Panc1 (cell line): ENCODE data around the gene CCDC102A. TPM values are rescaled to one million over a fixed set of nuclear protein-coding genes. Genes with fewer than 3 reads are reported as not detected.

Experiments used
- ATAC-seq: fragments of 200-7000 bp; cut with Tn5 transposase; 2 replicates; pipeline ENCODE4 v1.9.1; 2020; ENCODE audit warnings: mild to moderate bottlenecking, moderate library complexity
- BruUV-seq: library from RNA; stranded (reverse); fragments of 400-500 nt; replicated peaks from 2 replicates; lab custom pipeline; 2021; lab: Mats Ljungman, UMichigan
- CTCF ChIA-PET: fragments of 300-600 bp; sonication (Branson Sonifier 250); formaldehyde crosslinking; loops from one replicate; lab custom pipeline; 2022; ENCODE audit warnings: antibody characterized with exemption; lab: Charles Lee
- POLR2A ChIA-PET: fragments of 300-600 bp; sonication (Branson Sonifier 250); formaldehyde crosslinking; loops from one replicate; lab custom pipeline; 2022; ENCODE audit warnings: antibody characterized with exemption; lab: Charles Lee
- DNase-seq: peaks from one replicate; pipeline ENCODE4 v3.0.0-alpha.2; 2010; ENCODE audit warnings: low read depth, low spot score
- H3K27ac ChIP-seq: 2 replicates; pipeline ENCODE4 v1.5.1; 2011; ENCODE audit warnings: mild to moderate bottlenecking, low read length, inconsistent platforms
- H3K27me3 ChIP-seq: fragments of 200-500 bp; sonication (Bioruptor generic); 2 replicates; pipeline ENCODE4 v1.6.0; 2014; ENCODE audit warnings: low read length, inconsistent platforms; ENCODE audit not compliant: control insufficient read depth, insufficient read depth
- H3K36me3 ChIP-seq: fragments of 200-500 bp; sonication (Bioruptor generic); 2 replicates; pipeline ENCODE4 v1.5.1; 2014; ENCODE audit warnings: inconsistent platforms, mild to moderate bottlenecking, low read length, moderate library complexity; ENCODE audit not compliant: control insufficient read depth, insufficient read depth
- H3K4me1 ChIP-seq: 2 replicates; pipeline ENCODE4 v1.5.1; 2011; ENCODE audit warnings: inconsistent platforms, mild to moderate bottlenecking, low read length, moderate library complexity; ENCODE audit not compliant: control insufficient read depth, insufficient read depth
- H3K4me3 ChIP-seq, 2 experiments: 2 replicates each; pipeline ENCODE4 v1.5.1; 2011 to 2012; ENCODE audit warnings: low read depth in 2 of 2, low read length in 2 of 2, mild to moderate bottlenecking in 2 of 2, inconsistent platforms in 1 of 2, moderate library complexity in 1 of 2
- H3K9me3 ChIP-seq: fragments of 200-500 bp; sonication (Bioruptor generic); 2 replicates; pipeline ENCODE4 v1.5.1; 2014; ENCODE audit warnings: low read depth, mild to moderate bottlenecking, inconsistent platforms, low read length, moderate library complexity; ENCODE audit not compliant: control insufficient read depth, insufficient read depth
- POLR2AphosphoS5 ChIP-seq: IDR thresholded peaks from 2 replicates; pipeline ENCODE4 v1.6.1; 2012; ENCODE audit warnings: mild to moderate bottlenecking, low read depth, low read length, moderate library complexity
- SIN3A ChIP-seq: IDR thresholded peaks from 2 replicates; pipeline ENCODE4 v1.6.1; 2012; ENCODE audit warnings: low read depth, mild to moderate bottlenecking, low read length, moderate library complexity, borderline replicate concordance; ENCODE audit not compliant: insufficient read depth
- TCF7L2 ChIP-seq: IDR thresholded peaks from 2 replicates; pipeline ENCODE4 v1.6.1; 2011; ENCODE audit warnings: mild to moderate bottlenecking, low read depth, low read length, inconsistent platforms
- in situ Hi-C: cut with HindIII; loops from 2 replicates; pipeline ENCODE4 v1.10.0; 2016; ENCODE audit warnings: low sequenced_read_pairs, low pct_unique_long_range_greater_than_20kb
- intact Hi-C: fragments of 100-400 bp; cut with micrococcal nuclease; formaldehyde crosslinking; loops from one replicate; pipeline ENCODE4 v1.10.0; 2022; ENCODE audit not compliant: unreplicated experiment
- total RNA-seq: library from RNA; stranded (reverse); gene quantifications from one replicate; pipeline ENCODE4 v1.2.1, GENCODE V29; 2021; ENCODE audit not compliant: unreplicated experiment
- TF ChIP-seq, protein P1 (sequence below), 2 experiments: IDR thresholded peaks; 2 replicates each; pipeline ENCODE4 v1.6.1; 2011 to 2012; ENCODE audit warnings: low read depth in 2 of 2, control low read depth in 1 of 2, low read length in 1 of 2, mild to moderate bottlenecking in 1 of 2, moderate library complexity in 1 of 2; ENCODE audit not compliant: insufficient read depth in 1 of 2
- TF ChIP-seq, protein P2 (sequence below): fragments of 450-650 bp; IDR thresholded peaks from 2 replicates; pipeline ENCODE4 v1.5.1; 2017; ENCODE audit warnings: mild to moderate bottlenecking

Gene CCDC102A
- total RNA-seq, 1 experiment from 2014 or later: 12.9 TPM

DNA sequence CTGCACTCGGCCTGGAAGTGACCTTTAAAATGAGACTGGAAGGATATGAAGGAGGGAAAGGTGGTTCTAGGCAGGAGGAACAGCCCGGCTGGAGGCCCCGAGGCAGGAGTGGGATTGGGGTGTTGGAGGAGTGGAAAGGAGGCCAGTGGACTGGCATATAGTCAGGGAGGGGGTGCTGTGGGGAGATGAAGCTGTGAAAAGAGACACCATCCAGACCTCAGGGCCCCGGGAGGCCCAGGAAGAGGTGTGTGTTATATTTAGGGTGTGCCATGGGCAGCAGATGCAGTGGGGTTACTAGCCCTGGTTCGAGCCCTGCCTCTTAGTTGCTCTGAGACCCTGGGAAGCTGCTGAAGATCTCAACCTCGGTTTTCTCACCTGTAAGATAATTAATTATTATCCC, 31.2 kb downstream of the CCDC102A start:
- H3K27ac ChIP-seq: no peak overlapping the region
- no peaks in the 10 kb centered on the region for H3K27me3 ChIP-seq
- POLR2A ChIA-PET: no interaction called here
- TF ChIP-seq POLR2AphosphoS5: no peak
- TF ChIP-seq TCF7L2: no peak
- TF ChIP-seq, protein P1, sequence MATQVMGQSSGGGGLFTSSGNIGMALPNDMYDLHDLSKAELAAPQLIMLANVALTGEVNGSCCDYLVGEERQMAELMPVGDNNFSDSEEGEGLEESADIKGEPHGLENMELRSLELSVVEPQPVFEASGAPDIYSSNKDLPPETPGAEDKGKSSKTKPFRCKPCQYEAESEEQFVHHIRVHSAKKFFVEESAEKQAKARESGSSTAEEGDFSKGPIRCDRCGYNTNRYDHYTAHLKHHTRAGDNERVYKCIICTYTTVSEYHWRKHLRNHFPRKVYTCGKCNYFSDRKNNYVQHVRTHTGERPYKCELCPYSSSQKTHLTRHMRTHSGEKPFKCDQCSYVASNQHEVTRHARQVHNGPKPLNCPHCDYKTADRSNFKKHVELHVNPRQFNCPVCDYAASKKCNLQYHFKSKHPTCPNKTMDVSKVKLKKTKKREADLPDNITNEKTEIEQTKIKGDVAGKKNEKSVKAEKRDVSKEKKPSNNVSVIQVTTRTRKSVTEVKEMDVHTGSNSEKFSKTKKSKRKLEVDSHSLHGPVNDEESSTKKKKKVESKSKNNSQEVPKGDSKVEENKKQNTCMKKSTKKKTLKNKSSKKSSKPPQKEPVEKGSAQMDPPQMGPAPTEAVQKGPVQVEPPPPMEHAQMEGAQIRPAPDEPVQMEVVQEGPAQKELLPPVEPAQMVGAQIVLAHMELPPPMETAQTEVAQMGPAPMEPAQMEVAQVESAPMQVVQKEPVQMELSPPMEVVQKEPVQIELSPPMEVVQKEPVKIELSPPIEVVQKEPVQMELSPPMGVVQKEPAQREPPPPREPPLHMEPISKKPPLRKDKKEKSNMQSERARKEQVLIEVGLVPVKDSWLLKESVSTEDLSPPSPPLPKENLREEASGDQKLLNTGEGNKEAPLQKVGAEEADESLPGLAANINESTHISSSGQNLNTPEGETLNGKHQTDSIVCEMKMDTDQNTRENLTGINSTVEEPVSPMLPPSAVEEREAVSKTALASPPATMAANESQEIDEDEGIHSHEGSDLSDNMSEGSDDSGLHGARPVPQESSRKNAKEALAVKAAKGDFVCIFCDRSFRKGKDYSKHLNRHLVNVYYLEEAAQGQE (IDR thresholded peaks at IDR 0.05; ENCODE audit: insufficient read depth in 1 of 2, low read depth in 2 of 2, low read length in 1 of 2): no peak
- TF ChIP-seq SIN3A: no peak
- TF ChIP-seq, protein P2, sequence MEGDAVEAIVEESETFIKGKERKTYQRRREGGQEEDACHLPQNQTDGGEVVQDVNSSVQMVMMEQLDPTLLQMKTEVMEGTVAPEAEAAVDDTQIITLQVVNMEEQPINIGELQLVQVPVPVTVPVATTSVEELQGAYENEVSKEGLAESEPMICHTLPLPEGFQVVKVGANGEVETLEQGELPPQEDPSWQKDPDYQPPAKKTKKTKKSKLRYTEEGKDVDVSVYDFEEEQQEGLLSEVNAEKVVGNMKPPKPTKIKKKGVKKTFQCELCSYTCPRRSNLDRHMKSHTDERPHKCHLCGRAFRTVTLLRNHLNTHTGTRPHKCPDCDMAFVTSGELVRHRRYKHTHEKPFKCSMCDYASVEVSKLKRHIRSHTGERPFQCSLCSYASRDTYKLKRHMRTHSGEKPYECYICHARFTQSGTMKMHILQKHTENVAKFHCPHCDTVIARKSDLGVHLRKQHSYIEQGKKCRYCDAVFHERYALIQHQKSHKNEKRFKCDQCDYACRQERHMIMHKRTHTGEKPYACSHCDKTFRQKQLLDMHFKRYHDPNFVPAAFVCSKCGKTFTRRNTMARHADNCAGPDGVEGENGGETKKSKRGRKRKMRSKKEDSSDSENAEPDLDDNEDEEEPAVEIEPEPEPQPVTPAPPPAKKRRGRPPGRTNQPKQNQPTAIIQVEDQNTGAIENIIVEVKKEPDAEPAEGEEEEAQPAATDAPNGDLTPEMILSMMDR: no peak
- no peak overlapping the region for H3K4me3 ChIP-seq
- no peaks in the 10 kb centered on the region for H3K36me3 ChIP-seq
- in situ Hi-C loops: no loop called here
- intact Hi-C loops: no loop called here
- BruUV-seq: no TSS peak
- DNase-seq: no peak
- CTCF ChIA-PET: no interaction called here
- no peaks in the 10 kb centered on the region for H3K9me3 ChIP-seq
- ATAC-seq: no peak
- H3K4me1 ChIP-seq: no peaks in the 10 kb centered on the region

DNA sequence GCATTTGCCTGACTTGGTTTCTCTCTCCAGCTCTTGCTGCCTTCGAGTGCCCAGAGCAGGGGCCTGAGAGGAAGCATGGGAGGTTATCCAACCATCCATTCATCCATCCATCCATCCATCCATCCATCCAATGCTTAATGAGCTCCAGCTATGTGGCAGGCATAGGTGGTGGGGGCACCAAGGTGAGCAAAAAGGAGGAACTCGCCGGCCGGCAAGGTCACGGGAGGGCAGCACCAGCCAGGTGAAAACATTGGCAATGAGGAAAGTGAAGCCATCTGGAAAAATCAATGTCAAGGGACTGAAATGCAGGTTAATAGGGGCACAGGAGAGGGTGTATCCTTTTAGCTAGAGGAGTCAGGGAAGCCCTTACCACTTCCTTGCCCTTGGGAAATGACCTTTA, 31.9 kb downstream of the CCDC102A start:
- no peak overlapping the region for H3K27ac ChIP-seq
- DNase-seq (no peak), ATAC-seq (no peak)
- H3K27me3 ChIP-seq: no peaks in the 10 kb centered on the region
- no TSS peak for BruUV-seq
- H3K9me3 ChIP-seq: no peaks in the 10 kb centered on the region
- POLR2A ChIA-PET: no interaction called here
- in situ Hi-C loops: no loop called here
- H3K4me1 ChIP-seq: no peaks in the 10 kb centered on the region
- H3K4me3 ChIP-seq: no peak overlapping the region
- intact Hi-C loops: no loop called here
- TF ChIP-seq, protein P2: no peak
- TF ChIP-seq TCF7L2 (no peak), POLR2AphosphoS5 (no peak), SIN3A (no peak)
- TF ChIP-seq, protein P1 (IDR thresholded peaks at IDR 0.05; ENCODE audit: insufficient read depth in 1 of 2, low read depth in 2 of 2, low read length in 1 of 2): no peak
- no peaks in the 10 kb centered on the region for H3K36me3 ChIP-seq
- CTCF ChIA-PET: no interaction called here
